A549 (cell line): ENCODE results near the gene CDC37L1.

ENCODE experiments used
- CEBPB ChIP-seq, 2 experiments: fragments of >200 bp in 1 of 2; sonication (Bioruptor Twin) in 1 of 2; formaldehyde crosslinking in 1 of 2; IDR thresholded peaks; 2 replicates each; pipeline ENCODE4 v1.6.1; 2012 to 2016
- CTCF ChIP-seq: fragments of >200 bp; sonication (Bioruptor Twin); formaldehyde crosslinking; IDR thresholded peaks from 3 replicates; pipeline ENCODE4 v1.5.1; 2016
- E2F6 ChIP-seq: IDR thresholded peaks from 2 replicates; pipeline ENCODE4 v1.6.1; 2012; ENCODE audit warnings: low read depth, borderline replicate concordance
- EP300 ChIP-seq, 2 experiments: fragments of >200 bp; sonication (Bioruptor Twin); formaldehyde crosslinking; IDR thresholded peaks; 2 replicates in 1 of 2; 3 replicates in 1 of 2; pipeline ENCODE4 v1.6.1; 2016 to 2017
- HOXB13 ChIP-seq: fragments of 250-450 bp; sonication (Bioruptor Pico); IDR thresholded peaks from 2 replicates; pipeline ENCODE4 v1.5.0; 2020; ENCODE audit warnings: low read depth, mild to moderate bottlenecking, moderate library complexity
- PBX3 ChIP-seq: IDR thresholded peaks from 2 replicates; pipeline ENCODE4 v1.6.1; 2012
- POLR2A ChIP-seq: IDR thresholded peaks from 2 replicates; pipeline ENCODE4 v1.6.1; 2012; ENCODE audit warnings: mild to moderate bottlenecking, low read length
- POLR2AphosphoS2 ChIP-seq: conservative IDR thresholded peaks from 2 replicates; pipeline ENCODE4 v1.6.1; 2012; ENCODE audit warnings: low read length, improper control_type of control experiment, inconsistent platforms
- RFX5 ChIP-seq: fragments of 450-650 bp; IDR thresholded peaks from 2 replicates; pipeline ENCODE4 v1.7.1; 2014; ENCODE audit warnings: antibody characterized with exemption, mild to moderate bottlenecking, moderate library complexity
- RNF2 ChIP-seq: fragments of 200-600 bp; sonication (generic); IDR thresholded peaks from 2 replicates; pipeline ENCODE4 v1.6.1; 2016; ENCODE audit warnings: low read depth, mild to moderate bottlenecking, antibody characterized with exemption, moderate library complexity, borderline replicate concordance
- SMC3 ChIP-seq: fragments of >200 bp; sonication (Bioruptor Twin); formaldehyde crosslinking; IDR thresholded peaks from 3 replicates; pipeline ENCODE4 v1.6.1; 2018; ENCODE audit warnings: inconsistent platforms

GRCh38 chr9:4739587-4740387, 60.4 kb downstream of the CDC37L1 start:
- TF ChIP-seq POLR2A (no peak), SMC3 (no peak), CTCF (no peak), POLR2AphosphoS2 (no peak), RNF2 (no peak), HOXB13 (CRISPR knock-in tag) (no peak), CEBPB (IDR thresholded peaks at IDR 0.05) (no peak), RFX5 (no peak), PBX3 (no peak), E2F6 (no peak), EP300 (IDR thresholded peaks at IDR 0.05) (no peak)
